ENCODE measurements around the gene KCNN4.

KCNN4 gene

DNA sequence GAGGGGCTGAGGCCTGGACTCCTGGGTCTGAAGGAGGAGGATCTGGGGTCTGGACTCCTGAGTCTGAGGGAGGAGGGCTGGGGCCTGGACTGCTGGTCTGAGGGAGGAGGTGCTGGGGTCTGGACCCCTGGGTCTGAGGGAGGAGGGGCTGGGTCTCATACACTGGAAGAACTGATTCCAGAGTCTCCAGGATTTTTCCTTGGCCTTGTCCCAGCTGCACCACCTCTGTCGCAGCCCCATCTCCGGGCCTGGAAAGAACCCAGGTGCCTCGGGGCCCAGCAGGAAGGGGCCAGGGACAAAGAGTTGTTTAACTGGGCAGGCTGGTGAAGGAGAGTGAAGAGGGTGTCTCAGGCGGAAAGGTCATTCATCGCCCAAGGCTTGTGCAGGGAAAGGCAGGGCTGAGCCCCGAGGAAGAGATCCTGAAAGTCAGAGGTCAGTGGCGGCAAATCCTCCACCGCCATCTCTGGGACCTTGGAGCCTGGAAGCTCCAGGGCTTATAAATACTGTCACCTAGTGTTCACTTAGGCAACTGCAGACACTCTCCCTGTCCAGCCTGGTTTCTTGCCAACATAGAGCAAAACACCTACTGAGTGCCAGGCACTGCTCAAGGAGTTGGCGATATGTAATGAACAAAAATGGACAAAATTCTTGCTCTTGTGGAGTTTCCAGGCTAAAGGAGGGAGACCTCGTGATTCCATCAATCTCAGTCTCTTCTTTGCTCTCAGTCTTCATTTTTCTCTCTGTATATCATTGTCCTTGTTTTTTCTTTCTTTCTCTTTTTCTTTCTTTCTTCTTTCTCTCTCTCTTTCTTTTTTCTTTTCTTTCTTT is 4.4 kb upstream of the KCNN4 start (continued):
- TF ChIP-seq, protein P1, sequence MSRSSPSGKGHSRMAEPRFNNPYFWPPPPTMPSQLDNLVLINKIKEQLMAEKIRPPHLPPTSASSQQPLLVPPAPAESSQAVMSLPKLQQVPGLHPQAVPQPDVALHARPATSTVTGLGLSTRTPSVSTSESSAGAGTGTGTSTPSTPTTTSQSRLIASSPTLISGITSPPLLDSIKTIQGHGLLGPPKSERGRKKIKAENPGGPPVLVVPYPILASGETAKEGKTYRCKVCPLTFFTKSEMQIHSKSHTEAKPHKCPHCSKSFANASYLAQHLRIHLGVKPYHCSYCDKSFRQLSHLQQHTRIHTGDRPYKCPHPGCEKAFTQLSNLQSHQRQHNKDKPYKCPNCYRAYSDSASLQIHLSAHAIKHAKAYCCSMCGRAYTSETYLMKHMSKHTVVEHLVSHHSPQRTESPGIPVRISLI (tag by site-specific recombination; IDR thresholded peaks at IDR 0.05): no peak
- TF ChIP-seq ZNF341 (tag by site-specific recombination; IDR thresholded peaks at IDR 0.05; ENCODE audit: low read depth) (no peak), ZFP37 (tag by site-specific recombination; IDR thresholded peaks at IDR 0.05) (peak; percentile 74), SP2 (tag by site-specific recombination; IDR thresholded peaks at IDR 0.05) (no peak), SP7 (tag by site-specific recombination; IDR thresholded peaks at IDR 0.05) (peak; percentile 85), ZNF596 (tag by site-specific recombination; IDR thresholded peaks at IDR 0.05) (no peak), ZNF274 (IDR thresholded peaks at IDR 0.05; ENCODE audit: low read length) (no peak), ZNF274 (tag by site-specific recombination; IDR thresholded peaks at IDR 0.05; ENCODE audit: borderline replicate concordance) (no peak), ZNF555 (tag by site-specific recombination; conservative IDR thresholded peaks at IDR 0.05) (no peak), ZNF223 (tag by site-specific recombination; IDR thresholded peaks at IDR 0.05) (no peak; the same call in 1 of the 2 replicates), MZF1 (tag by site-specific recombination; IDR thresholded peaks at IDR 0.05; ENCODE audit: borderline replicate concordance) (0 out of 2 replicates have a peak, but pooled peaks have one; percentile 48), ZNF311 (tag by site-specific recombination; IDR thresholded peaks at IDR 0.05; ENCODE audit: borderline replicate concordance) (no peak), ZNF175 (tag by site-specific recombination; IDR thresholded peaks at IDR 0.05) (no peak), ZNF571 (tag by site-specific recombination; IDR thresholded peaks at IDR 0.05) (no peak)
- TF ChIP-seq, protein P2, sequence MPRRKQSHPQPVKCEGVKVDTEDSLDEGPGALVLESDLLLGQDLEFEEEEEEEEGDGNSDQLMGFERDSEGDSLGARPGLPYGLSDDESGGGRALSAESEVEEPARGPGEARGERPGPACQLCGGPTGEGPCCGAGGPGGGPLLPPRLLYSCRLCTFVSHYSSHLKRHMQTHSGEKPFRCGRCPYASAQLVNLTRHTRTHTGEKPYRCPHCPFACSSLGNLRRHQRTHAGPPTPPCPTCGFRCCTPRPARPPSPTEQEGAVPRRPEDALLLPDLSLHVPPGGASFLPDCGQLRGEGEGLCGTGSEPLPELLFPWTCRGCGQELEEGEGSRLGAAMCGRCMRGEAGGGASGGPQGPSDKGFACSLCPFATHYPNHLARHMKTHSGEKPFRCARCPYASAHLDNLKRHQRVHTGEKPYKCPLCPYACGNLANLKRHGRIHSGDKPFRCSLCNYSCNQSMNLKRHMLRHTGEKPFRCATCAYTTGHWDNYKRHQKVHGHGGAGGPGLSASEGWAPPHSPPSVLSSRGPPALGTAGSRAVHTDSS (tag by site-specific recombination; IDR thresholded peaks at IDR 0.05): no peak
- TF ChIP-seq, protein P3, sequence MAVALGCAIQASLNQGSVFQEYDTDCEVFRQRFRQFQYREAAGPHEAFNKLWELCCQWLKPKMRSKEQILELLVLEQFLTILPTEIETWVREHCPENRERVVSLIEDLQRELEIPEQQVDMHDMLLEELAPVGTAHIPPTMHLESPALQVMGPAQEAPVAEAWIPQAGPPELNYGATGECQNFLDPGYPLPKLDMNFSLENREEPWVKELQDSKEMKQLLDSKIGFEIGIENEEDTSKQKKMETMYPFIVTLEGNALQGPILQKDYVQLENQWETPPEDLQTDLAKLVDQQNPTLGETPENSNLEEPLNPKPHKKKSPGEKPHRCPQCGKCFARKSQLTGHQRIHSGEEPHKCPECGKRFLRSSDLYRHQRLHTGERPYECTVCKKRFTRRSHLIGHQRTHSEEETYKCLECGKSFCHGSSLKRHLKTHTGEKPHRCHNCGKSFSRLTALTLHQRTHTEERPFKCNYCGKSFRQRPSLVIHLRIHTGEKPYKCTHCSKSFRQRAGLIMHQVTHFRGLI (tag by site-specific recombination; IDR thresholded peaks at IDR 0.05): no peak
- TF ChIP-seq, protein P4, sequence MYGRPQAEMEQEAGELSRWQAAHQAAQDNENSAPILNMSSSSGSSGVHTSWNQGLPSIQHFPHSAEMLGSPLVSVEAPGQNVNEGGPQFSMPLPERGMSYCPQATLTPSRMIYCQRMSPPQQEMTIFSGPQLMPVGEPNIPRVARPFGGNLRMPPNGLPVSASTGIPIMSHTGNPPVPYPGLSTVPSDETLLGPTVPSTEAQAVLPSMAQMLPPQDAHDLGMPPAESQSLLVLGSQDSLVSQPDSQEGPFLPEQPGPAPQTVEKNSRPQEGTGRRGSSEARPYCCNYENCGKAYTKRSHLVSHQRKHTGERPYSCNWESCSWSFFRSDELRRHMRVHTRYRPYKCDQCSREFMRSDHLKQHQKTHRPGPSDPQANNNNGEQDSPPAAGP (tag by site-specific recombination; IDR thresholded peaks at IDR 0.05): peak; percentile 77
- TF ChIP-seq, protein P5, sequence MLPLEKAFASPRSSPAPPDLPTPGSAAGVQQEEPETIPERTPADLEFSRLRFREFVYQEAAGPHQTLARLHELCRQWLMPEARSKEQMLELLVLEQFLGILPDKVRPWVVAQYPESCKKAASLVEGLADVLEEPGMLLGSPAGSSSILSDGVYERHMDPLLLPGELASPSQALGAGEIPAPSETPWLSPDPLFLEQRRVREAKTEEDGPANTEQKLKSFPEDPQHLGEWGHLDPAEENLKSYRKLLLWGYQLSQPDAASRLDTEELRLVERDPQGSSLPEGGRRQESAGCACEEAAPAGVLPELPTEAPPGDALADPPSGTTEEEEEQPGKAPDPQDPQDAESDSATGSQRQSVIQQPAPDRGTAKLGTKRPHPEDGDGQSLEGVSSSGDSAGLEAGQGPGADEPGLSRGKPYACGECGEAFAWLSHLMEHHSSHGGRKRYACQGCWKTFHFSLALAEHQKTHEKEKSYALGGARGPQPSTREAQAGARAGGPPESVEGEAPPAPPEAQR (tag by site-specific recombination; IDR thresholded peaks at IDR 0.05): no peak
- TF ChIP-seq, protein P6, sequence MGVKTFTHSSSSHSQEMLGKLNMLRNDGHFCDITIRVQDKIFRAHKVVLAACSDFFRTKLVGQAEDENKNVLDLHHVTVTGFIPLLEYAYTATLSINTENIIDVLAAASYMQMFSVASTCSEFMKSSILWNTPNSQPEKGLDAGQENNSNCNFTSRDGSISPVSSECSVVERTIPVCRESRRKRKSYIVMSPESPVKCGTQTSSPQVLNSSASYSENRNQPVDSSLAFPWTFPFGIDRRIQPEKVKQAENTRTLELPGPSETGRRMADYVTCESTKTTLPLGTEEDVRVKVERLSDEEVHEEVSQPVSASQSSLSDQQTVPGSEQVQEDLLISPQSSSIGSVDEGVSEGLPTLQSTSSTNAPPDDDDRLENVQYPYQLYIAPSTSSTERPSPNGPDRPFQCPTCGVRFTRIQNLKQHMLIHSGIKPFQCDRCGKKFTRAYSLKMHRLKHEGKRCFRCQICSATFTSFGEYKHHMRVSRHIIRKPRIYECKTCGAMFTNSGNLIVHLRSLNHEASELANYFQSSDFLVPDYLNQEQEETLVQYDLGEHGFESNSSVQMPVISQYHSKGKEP (tag by site-specific recombination; IDR thresholded peaks at IDR 0.05): no peak
- TF ChIP-seq, protein P7, sequence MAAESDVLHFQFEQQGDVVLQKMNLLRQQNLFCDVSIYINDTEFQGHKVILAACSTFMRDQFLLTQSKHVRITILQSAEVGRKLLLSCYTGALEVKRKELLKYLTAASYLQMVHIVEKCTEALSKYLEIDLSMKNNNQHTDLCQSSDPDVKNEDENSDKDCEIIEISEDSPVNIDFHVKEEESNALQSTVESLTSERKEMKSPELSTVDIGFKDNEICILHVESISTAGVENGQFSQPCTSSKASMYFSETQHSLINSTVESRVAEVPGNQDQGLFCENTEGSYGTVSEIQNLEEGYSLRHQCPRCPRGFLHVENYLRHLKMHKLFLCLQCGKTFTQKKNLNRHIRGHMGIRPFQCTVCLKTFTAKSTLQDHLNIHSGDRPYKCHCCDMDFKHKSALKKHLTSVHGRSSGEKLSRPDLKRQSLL (tag by site-specific recombination; IDR thresholded peaks at IDR 0.05): 0 out of 2 replicates have a peak, but pooled peaks have one; percentile 7
- TF ChIP-seq, protein P8, sequence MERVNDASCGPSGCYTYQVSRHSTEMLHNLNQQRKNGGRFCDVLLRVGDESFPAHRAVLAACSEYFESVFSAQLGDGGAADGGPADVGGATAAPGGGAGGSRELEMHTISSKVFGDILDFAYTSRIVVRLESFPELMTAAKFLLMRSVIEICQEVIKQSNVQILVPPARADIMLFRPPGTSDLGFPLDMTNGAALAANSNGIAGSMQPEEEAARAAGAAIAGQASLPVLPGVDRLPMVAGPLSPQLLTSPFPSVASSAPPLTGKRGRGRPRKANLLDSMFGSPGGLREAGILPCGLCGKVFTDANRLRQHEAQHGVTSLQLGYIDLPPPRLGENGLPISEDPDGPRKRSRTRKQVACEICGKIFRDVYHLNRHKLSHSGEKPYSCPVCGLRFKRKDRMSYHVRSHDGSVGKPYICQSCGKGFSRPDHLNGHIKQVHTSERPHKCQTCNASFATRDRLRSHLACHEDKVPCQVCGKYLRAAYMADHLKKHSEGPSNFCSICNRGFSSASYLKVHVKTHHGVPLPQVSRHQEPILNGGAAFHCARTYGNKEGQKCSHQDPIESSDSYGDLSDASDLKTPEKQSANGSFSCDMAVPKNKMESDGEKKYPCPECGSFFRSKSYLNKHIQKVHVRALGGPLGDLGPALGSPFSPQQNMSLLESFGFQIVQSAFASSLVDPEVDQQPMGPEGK (tag by site-specific recombination; IDR thresholded peaks at IDR 0.05): no peak
- TF ChIP-seq, protein P9, sequence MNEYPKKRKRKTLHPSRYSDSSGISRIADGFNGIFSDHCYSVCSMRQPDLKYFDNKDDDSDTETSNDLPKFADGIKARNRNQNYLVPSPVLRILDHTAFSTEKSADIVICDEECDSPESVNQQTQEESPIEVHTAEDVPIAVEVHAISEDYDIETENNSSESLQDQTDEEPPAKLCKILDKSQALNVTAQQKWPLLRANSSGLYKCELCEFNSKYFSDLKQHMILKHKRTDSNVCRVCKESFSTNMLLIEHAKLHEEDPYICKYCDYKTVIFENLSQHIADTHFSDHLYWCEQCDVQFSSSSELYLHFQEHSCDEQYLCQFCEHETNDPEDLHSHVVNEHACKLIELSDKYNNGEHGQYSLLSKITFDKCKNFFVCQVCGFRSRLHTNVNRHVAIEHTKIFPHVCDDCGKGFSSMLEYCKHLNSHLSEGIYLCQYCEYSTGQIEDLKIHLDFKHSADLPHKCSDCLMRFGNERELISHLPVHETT (tag by site-specific recombination; IDR thresholded peaks at IDR 0.05): peak; percentile 52; the same call in 1 of the 2 replicates
- TF ChIP-seq, protein P10, sequence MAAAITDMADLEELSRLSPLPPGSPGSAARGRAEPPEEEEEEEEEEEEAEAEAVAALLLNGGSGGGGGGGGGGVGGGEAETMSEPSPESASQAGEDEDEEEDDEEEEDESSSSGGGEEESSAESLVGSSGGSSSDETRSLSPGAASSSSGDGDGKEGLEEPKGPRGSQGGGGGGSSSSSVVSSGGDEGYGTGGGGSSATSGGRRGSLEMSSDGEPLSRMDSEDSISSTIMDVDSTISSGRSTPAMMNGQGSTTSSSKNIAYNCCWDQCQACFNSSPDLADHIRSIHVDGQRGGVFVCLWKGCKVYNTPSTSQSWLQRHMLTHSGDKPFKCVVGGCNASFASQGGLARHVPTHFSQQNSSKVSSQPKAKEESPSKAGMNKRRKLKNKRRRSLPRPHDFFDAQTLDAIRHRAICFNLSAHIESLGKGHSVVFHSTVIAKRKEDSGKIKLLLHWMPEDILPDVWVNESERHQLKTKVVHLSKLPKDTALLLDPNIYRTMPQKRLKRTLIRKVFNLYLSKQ (tag by site-specific recombination; IDR thresholded peaks at IDR 0.05; ENCODE audit: borderline replicate concordance): no peak
